ENCODE results near the gene SGIP1. TPM values are rescaled to one million over a fixed set of nuclear protein-coding genes. Genes with fewer than 3 reads are reported as not detected.

The SGIP1 gene
- total and polyA plus RNA-seq, 2 experiments from 2014 or later: 3.1 to 20.2 TPM

GRCh38 chr1:66642992-66643391 lies 109.0 kb downstream of the SGIP1 start:
- 70% methylated on average over 3 of the region's 3 CpGs for WGBS (ENCODE audit: low lambda C conversion rate, missing lambda C conversion rate)
- Histone ChIP-seq H3K36me3 (replicated peaks; ENCODE audit: insufficient read depth, low read depth) (no peaks in the 10 kb centered on the region), H3K9me3 (ENCODE audit: low read depth) (no peaks in the 10 kb centered on the region), H3K27ac (no peak overlapping the region), H3K79me2 (no peaks in the 10 kb centered on the region), H3K4me3 (no peak overlapping the region), H3K27me3 (no peaks in the 10 kb centered on the region), H2AFZ (no peak overlapping the region), H4K20me1 (ENCODE audit: insufficient read depth, poor library complexity, severe bottlenecking) (no peaks in the 10 kb centered on the region), H3K4me2 (no peak overlapping the region), H3K9me2 (replicated peaks; ENCODE audit: insufficient read depth) (no peaks in the 10 kb centered on the region), H3K4me1 (ENCODE audit: insufficient read depth) (no peaks in the 10 kb centered on the region)
- TF ChIP-seq EZH2phosphoT487 (IDR thresholded peaks at IDR 0.05; ENCODE audit: low read depth, severe bottlenecking, unreplicated experiment): no peak
- no peak for TF ChIP-seq CTCF (IDR thresholded peaks at IDR 0.05; ENCODE audit: poor library complexity)
- TF ChIP-seq EZH2 (IDR thresholded peaks at IDR 0.05; ENCODE audit: borderline replicate concordance): no peak
- DNase-seq (ENCODE audit: low spot score): no peak

- Histone ChIP-seq H3K4me3 (no peak overlapping the region), H3K9me3 (ENCODE audit: low read depth) (no peaks in the 10 kb centered on the region), H2AFZ (no peak overlapping the region), H3K27ac (no peak overlapping the region), H3K79me2 (no peaks in the 10 kb centered on the region), H3K27me3 (no peaks in the 10 kb centered on the region), H4K20me1 (ENCODE audit: insufficient read depth, poor library complexity, severe bottlenecking) (no peaks in the 10 kb centered on the region), H3K4me1 (ENCODE audit: insufficient read depth) (no peaks in the 10 kb centered on the region), H3K9me2 (replicated peaks; ENCODE audit: insufficient read depth) (no peaks in the 10 kb centered on the region), H3K4me2 (no peak overlapping the region), H3K36me3 (replicated peaks; ENCODE audit: insufficient read depth, low read depth) (no peaks in the 10 kb centered on the region)
- WGBS (ENCODE audit: low lambda C conversion rate, missing lambda C conversion rate): 90% methylated on average over 3 of the region's 3 CpGs
- DNase-seq (ENCODE audit: low spot score): no peak
- no peak for TF ChIP-seq CTCF (IDR thresholded peaks at IDR 0.05; ENCODE audit: poor library complexity)
- no peak for TF ChIP-seq EZH2phosphoT487 (IDR thresholded peaks at IDR 0.05; ENCODE audit: low read depth, severe bottlenecking, unreplicated experiment)
- no peak for TF ChIP-seq EZH2 (IDR thresholded peaks at IDR 0.05; ENCODE audit: borderline replicate concordance)
Observed at GRCh38 chr1:66644331-66644730, 110.4 kb downstream of the SGIP1 start.

DNA sequence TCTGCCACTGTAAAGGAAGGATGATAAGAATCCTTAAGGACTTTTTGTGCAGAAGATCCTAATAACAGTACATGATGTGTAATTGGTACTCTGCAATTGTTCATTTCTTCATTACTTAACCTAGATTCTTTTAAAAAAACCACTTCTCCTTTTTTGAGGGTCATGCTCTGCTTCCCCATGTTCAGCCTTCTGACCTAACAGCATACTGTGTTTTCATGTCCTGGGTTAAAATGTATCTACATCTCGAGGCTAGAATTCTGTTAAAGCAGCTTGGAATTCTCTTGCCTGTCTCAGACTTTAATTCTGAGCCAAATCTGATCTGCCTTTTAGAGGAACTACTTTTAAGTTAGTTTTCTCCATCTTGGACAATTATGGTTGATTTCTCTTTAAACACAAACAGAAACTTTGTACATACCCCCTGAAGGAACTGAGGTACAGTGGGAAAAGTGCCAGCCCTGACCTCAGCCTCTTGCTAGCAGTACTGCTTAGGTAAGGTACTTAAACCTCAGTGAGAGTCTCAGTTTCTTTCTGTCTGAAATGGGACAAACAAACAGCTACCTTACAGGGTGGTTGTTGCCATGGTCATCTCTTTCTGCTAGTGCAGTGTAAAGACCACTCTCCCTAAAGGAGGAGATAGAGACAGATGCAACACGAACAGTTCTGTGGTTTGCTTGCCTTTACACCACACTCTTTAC lies 115.1 kb downstream of the SGIP1 start:
- Histone ChIP-seq H3K4me1 (ENCODE audit: insufficient read depth) (no peaks in the 10 kb centered on the region), H3K27ac (no peak overlapping the region), H3K4me2 (no peak overlapping the region), H3K36me3 (replicated peaks; ENCODE audit: insufficient read depth, low read depth) (no peaks in the 10 kb centered on the region), H2AFZ (no peak overlapping the region), H4K20me1 (ENCODE audit: insufficient read depth, poor library complexity, severe bottlenecking) (no peaks in the 10 kb centered on the region), H3K79me2 (no peaks in the 10 kb centered on the region), H3K9me3 (ENCODE audit: low read depth) (no peaks in the 10 kb centered on the region), H3K9me2 (replicated peaks; ENCODE audit: insufficient read depth) (no peaks in the 10 kb centered on the region), H3K4me3 (no peak overlapping the region), H3K27me3 (no peaks in the 10 kb centered on the region)
- TF ChIP-seq EZH2phosphoT487 (IDR thresholded peaks at IDR 0.05; ENCODE audit: low read depth, severe bottlenecking, unreplicated experiment): no peak
- no peak for TF ChIP-seq EZH2 (IDR thresholded peaks at IDR 0.05; ENCODE audit: borderline replicate concordance)
- no peak for TF ChIP-seq CTCF (IDR thresholded peaks at IDR 0.05; ENCODE audit: poor library complexity)
- WGBS (ENCODE audit: low lambda C conversion rate, missing lambda C conversion rate): 76% methylated on average over 2 of the region's 2 CpGs
- DNase-seq (ENCODE audit: low spot score): no peak

Measured in hepatocyte (in vitro differentiated cells).